HepG2 (cell line): ENCODE results near the gene ZNRF3. TPM values are rescaled to one million over a fixed set of nuclear protein-coding genes. Genes with fewer than 3 reads are reported as not detected.
A peak's percentile ranks its signal among the peaks of the same experiment; 100 is the strongest.

Experiments used
- BHLHE40 ChIP-seq: IDR thresholded peaks from 2 replicates; pipeline ENCODE4 v1.6.1; 2011; ENCODE audit warnings: low read length, improper control_type of control experiment
- CCDC6 ChIP-seq: sonication (generic); formaldehyde crosslinking; IDR thresholded peaks from 2 replicates; pipeline ENCODE4 v1.8.1; 2022; ENCODE audit warnings: mild to moderate bottlenecking, missing genetic modification reagents, moderate library complexity
- CENPX ChIP-seq: sonication (generic); formaldehyde crosslinking; IDR thresholded peaks from 2 replicates; pipeline ENCODE4 v1.9.0; 2021; ENCODE audit warnings: mild to moderate bottlenecking, missing genetic modification reagents, moderate library complexity
- CREM ChIP-seq, 2 experiments: sonication (generic) in 1 of 2; formaldehyde crosslinking in 1 of 2; IDR thresholded peaks; 2 replicates each; pipeline versions ENCODE4 v1.4.0 to v1.6.1; 2016 to 2020; ENCODE audit warnings: antibody characterized with exemption in 1 of 2, mild to moderate bottlenecking in 1 of 2, missing genetic modification reagents in 1 of 2
- DR1 ChIP-seq: sonication (generic); formaldehyde crosslinking; IDR thresholded peaks from 2 replicates; pipeline ENCODE4 v1.8.0; 2021; ENCODE audit warnings: mild to moderate bottlenecking, missing genetic modification reagents, inconsistent platforms
- EEA1 ChIP-seq: sonication (generic); formaldehyde crosslinking; IDR thresholded peaks from 2 replicates; pipeline ENCODE4 v1.5.1; 2020; ENCODE audit warnings: mild to moderate bottlenecking, missing genetic modification reagents, borderline replicate concordance
- FLYWCH1 ChIP-seq: sonication (generic); formaldehyde crosslinking; IDR thresholded peaks from 2 replicates; pipeline ENCODE4 v1.8.1; 2023; ENCODE audit warnings: mild to moderate bottlenecking, missing genetic modification reagents
- GTF3A ChIP-seq: sonication (generic); formaldehyde crosslinking; conservative IDR thresholded peaks from 2 replicates; pipeline ENCODE4 v1.4.0; 2020; ENCODE audit warnings: mild to moderate bottlenecking, missing genetic modification reagents
- HDAC1 ChIP-seq: sonication (generic); formaldehyde crosslinking; IDR thresholded peaks from 2 replicates; pipeline ENCODE4 v1.5.1; 2020; ENCODE audit warnings: mild to moderate bottlenecking, missing genetic modification reagents
- HNRNPLL ChIP-seq: fragments of 200-400 bp; formaldehyde crosslinking; IDR thresholded peaks from 2 replicates; pipeline ENCODE4 v1.6.1; 2017; ENCODE audit warnings: mild to moderate bottlenecking, low read depth, low read length; ENCODE audit not compliant: poor library complexity, severe bottlenecking
- MAF1 ChIP-seq: sonication (generic); formaldehyde crosslinking; IDR thresholded peaks from 2 replicates; pipeline ENCODE4 v1.5.0; 2020; ENCODE audit warnings: missing genetic modification reagents, borderline replicate concordance
- MBD4 ChIP-seq: IDR thresholded peaks from 2 replicates; pipeline ENCODE4 v1.6.1; 2012; ENCODE audit warnings: low read length, inconsistent platforms, borderline replicate concordance
- MTERF4 ChIP-seq: sonication (generic); formaldehyde crosslinking; IDR thresholded peaks from 2 replicates; pipeline ENCODE4 v1.8.0; 2023; ENCODE audit warnings: mild to moderate bottlenecking, missing genetic modification reagents
- PCBP2 ChIP-seq: fragments of 200-400 bp; formaldehyde crosslinking; optimal IDR thresholded peaks from 2 replicates; pipeline ENCODE3; 2018; ENCODE audit warnings: low read length, low read depth; ENCODE audit not compliant: poor library complexity, severe bottlenecking
- RCOR2 ChIP-seq: IDR thresholded peaks from 2 replicates; pipeline ENCODE4 v1.6.1; 2016; ENCODE audit warnings: missing biosample characterization, missing genetic modification reagents
- SETDB1 ChIP-seq: sonication (generic); formaldehyde crosslinking; IDR thresholded peaks from 2 replicates; pipeline ENCODE4 v1.5.1; 2020; ENCODE audit warnings: missing genetic modification reagents, mild to moderate bottlenecking, borderline replicate concordance
- SNAI1 ChIP-seq: sonication (generic); formaldehyde crosslinking; IDR thresholded peaks from 2 replicates; pipeline ENCODE4 v1.5.0; 2020; ENCODE audit warnings: mild to moderate bottlenecking, missing genetic modification reagents, borderline replicate concordance
- SP4 ChIP-seq: sonication (generic); formaldehyde crosslinking; IDR thresholded peaks from 2 replicates; pipeline ENCODE4 v1.8.1; 2023; ENCODE audit warnings: mild to moderate bottlenecking, missing genetic modification reagents
- TMF1 ChIP-seq: sonication (generic); formaldehyde crosslinking; IDR thresholded peaks from 2 replicates; pipeline ENCODE4 v1.8.1; 2022; ENCODE audit warnings: low read depth, missing genetic modification reagents
- YEATS4 ChIP-seq: sonication (generic); formaldehyde crosslinking; IDR thresholded peaks from 2 replicates; pipeline ENCODE4 v1.4.0; 2020; ENCODE audit warnings: missing genetic modification reagents, borderline replicate concordance
- ZBTB14 ChIP-seq: sonication (generic); formaldehyde crosslinking; IDR thresholded peaks from 2 replicates; pipeline ENCODE4 v1.4.0; 2020; ENCODE audit warnings: missing genetic modification reagents
- ZNF276 ChIP-seq: sonication (generic); formaldehyde crosslinking; IDR thresholded peaks from 2 replicates; pipeline ENCODE4 v1.4.0; 2020; ENCODE audit warnings: mild to moderate bottlenecking, low read depth, missing genetic modification reagents
- ZNF547 ChIP-seq: sonication (generic); formaldehyde crosslinking; IDR thresholded peaks from 2 replicates; pipeline ENCODE4 v1.5.1; 2020; ENCODE audit warnings: mild to moderate bottlenecking, missing genetic modification reagents
- ZNF768 ChIP-seq: sonication (generic); formaldehyde crosslinking; IDR thresholded peaks from 2 replicates; pipeline ENCODE4 v1.4.0; 2020; ENCODE audit warnings: missing genetic modification reagents
- ZNF784 ChIP-seq: sonication (generic); formaldehyde crosslinking; IDR thresholded peaks from 2 replicates; pipeline ENCODE4 v1.5.1; 2020; ENCODE audit warnings: missing genetic modification reagents, mild to moderate bottlenecking, borderline replicate concordance
- ZNF83 ChIP-seq: sonication (generic); formaldehyde crosslinking; IDR thresholded peaks from 2 replicates; pipeline ENCODE4 v1.4.0; 2020; ENCODE audit warnings: missing genetic modification reagents, mild to moderate bottlenecking, borderline replicate concordance
- polyA plus RNA-seq, 8 experiments: library from polyadenylated mRNA; depleted of rRNA in 3 of 8; stranded (reverse) in 7 of 8; unstranded in 1 of 8; fragments of >200 nt; fragmentation: Illumina TruSeq in 4 of 8; extraction: Trizol in 4 of 8; gene quantifications; 2 replicates each; pipeline versions ENCODE4 v1.2.1 to v1.2.3, GENCODE V29; 2011 to 2016; ENCODE audit warnings: low read depth in 4 of 8, missing spikeins in 1 of 8, mixed read lengths in 1 of 8; ENCODE audit not compliant: insufficient read depth in 1 of 8
- total RNA-seq, 5 experiments: library from RNA; depleted of rRNA; stranded (reverse); fragments of >200 nt; fragmentation: Illumina TruSeq; extraction: Trizol; gene quantifications; 2 replicates each; pipeline ENCODE4 v1.2.3, GENCODE V29; 2016; ENCODE audit warnings: low read depth in 1 of 5

ZNRF3 gene
- total and polyA plus RNA-seq, 2 of the 13 experiments (the other 11 are each of a cell fraction or from before 2014, with no cell fraction given), result 20.3 to 36.7 TPM

- TF ChIP-seq ZBTB14 (CRISPR knock-in tag) (no peak), ZNF768 (CRISPR knock-in tag) (peak; percentile 16; the same call in 1 of the 2 replicates), MBD4 (no peak), SETDB1 (no peak), TMF1 (CRISPR knock-in tag) (no peak), RCOR2 (CRISPR knock-in tag) (0 out of 2 replicates have a peak, but pooled peaks have one; percentile 50), ZNF83 (CRISPR knock-in tag) (no peak), ZNF784 (CRISPR knock-in tag) (0 out of 2 replicates have a peak, but pooled peaks have one; percentile 26), HNRNPLL (peak; percentile 57), CCDC6 (CRISPR knock-in tag) (no peak), MTERF4 (CRISPR knock-in tag) (no peak), ZNF276 (no peak), DR1 (CRISPR knock-in tag) (no peak), HDAC1 (CRISPR knock-in tag) (peak; percentile 58), SNAI1 (CRISPR knock-in tag) (no peak), ZNF547 (no peak), CENPX (CRISPR knock-in tag) (no peak), GTF3A (CRISPR knock-in tag) (no peak), YEATS4 (no peak), BHLHE40 (no peak), FLYWCH1 (CRISPR knock-in tag) (no peak), MAF1 (CRISPR knock-in tag) (no peak), PCBP2 (no peak), SP4 (CRISPR knock-in tag) (peak; percentile 90), EEA1 (CRISPR knock-in tag) (no peak), CREM (IDR thresholded peaks at IDR 0.05) (no peak), CREM (CRISPR knock-in tag; IDR thresholded peaks at IDR 0.05) (no peak)
Measured at GRCh38 chr22:29072193-29072978, 189.0 kb downstream of the ZNRF3 start (continued).
